Dermis microvascular lymphatic vessel endothelial cell (primary cell): ENCODE results near the gene FBXL16. TPM values are rescaled to one million over a fixed set of nuclear protein-coding genes. Genes with fewer than 3 reads are reported as not detected.
"Not testable (repeated sequence)": the region's sequence is repeated elsewhere in the genome, so short reads cannot be mapped to it uniquely, and the experiment has no call there.

Source experiments
- DNase-seq, 2 donors: peaks; one replicate each; pipeline versions ENCODE4 v3.0.0 to v3.0.0-alpha.2; 2010; ENCODE audit warnings: low read depth in 2 of 2
- total RNA-seq: library from RNA; depleted of rRNA; stranded (reverse); fragments of >200 nt; gene quantifications from 2 replicates; pipeline ENCODE4 v1.2.1, GENCODE V29; 2014

FBXL16 gene
- total RNA-seq, result under 0.01 TPM in 2 replicates

GRCh38 chr16:705431-706188 lies at the start of gene FBXL16:
TSS of gene FBXL16 (minus strand) at chr16:705801. CDS start at chr16:697405, 8,396 bp downstream.
- DNase-seq, result peak in 1 of 2 donors; percentile 30

GRCh38 chr16:754656-755055 lies 49.1 kb upstream of the FBXL16 start:
- DNase-seq, result no peak

- DNase-seq, result not testable (repeated sequence)
Observed at GRCh38 chr16:754121-754607, 48.6 kb upstream of the FBXL16 start.

GRCh38 chr16:752007-752312 lies 46.4 kb upstream of the FBXL16 start:
- DNase-seq, result no peak

- no peak for DNase-seq
Observed at GRCh38 chr16:751152-752006, 45.8 kb upstream of the FBXL16 start.

- DNase-seq, result no peak
Observed at GRCh38 chr16:750485-750884, 44.9 kb upstream of the FBXL16 start.

- DNase-seq, result no peak
Observed at GRCh38 chr16:749010-749409, 43.4 kb upstream of the FBXL16 start.

GRCh38 chr16:747978-748746 lies 42.6 kb upstream of the FBXL16 start:
- DNase-seq, result no peak

- DNase-seq, result no peak
Observed at GRCh38 chr16:746637-747036, 41.0 kb upstream of the FBXL16 start.

- DNase-seq, result no peak
Observed at GRCh38 chr16:745739-746138, 40.1 kb upstream of the FBXL16 start.

- no peak for DNase-seq
Observed at GRCh38 chr16:743794-744500, 38.3 kb upstream of the FBXL16 start.

- DNase-seq, result not testable (repeated sequence)
Observed at GRCh38 chr16:742894-743293, 37.3 kb upstream of the FBXL16 start.

- DNase-seq, result no peak
Observed at GRCh38 chr16:741986-742629, 36.5 kb upstream of the FBXL16 start.

GRCh38 chr16:740764-741505 lies 35.3 kb upstream of the FBXL16 start, which contains the start of gene CIAO3:
TSS of gene CIAO3 (minus strand) at chr16:740997. CDS start at chr16:740985, 12 bp downstream.
- DNase-seq, result peak; percentile 79 to 93

- no peak for DNase-seq
Observed at GRCh38 chr16:740459-740763, 34.8 kb upstream of the FBXL16 start.

- no peak for DNase-seq
Observed at GRCh38 chr16:739560-740458, 34.2 kb upstream of the FBXL16 start.

GRCh38 chr16:736936-737481 lies 31.4 kb upstream of the FBXL16 start:
- no peak for DNase-seq

GRCh38 chr16:735982-736453 lies 30.4 kb upstream of the FBXL16 start:
- DNase-seq, result no peak
